Thyroid gland (tissue), 4 donors: ENCODE data around the gene UHRF1.

ENCODE experiments used
- CTCF ChIP-seq, 6 experiments: fragments of 200-600 bp in 3 of 6; fragments of 450-650 bp in 3 of 6; sonication (generic) in 3 of 6; IDR thresholded peaks; one replicate each; pipeline ENCODE4 v1.5.1; 2016 to 2019; ENCODE audit warnings: antibody characterized with exemption in 6 of 6, mild to moderate bottlenecking in 2 of 6, inconsistent platforms in 1 of 6, moderate library complexity in 1 of 6
- POLR2A ChIP-seq, 2 donors: fragments of 450-650 bp; IDR thresholded peaks; one replicate each; pipeline ENCODE4 v1.6.1; 2017; ENCODE audit warnings: antibody characterized with exemption in 2 of 2, mild to moderate bottlenecking in 2 of 2, moderate library complexity in 1 of 2

- TF ChIP-seq CTCF (IDR thresholded peaks at IDR 0.05) (no peak), POLR2A (IDR thresholded peaks at IDR 0.05) (no peak)
These were observed 92.8 kb downstream of the UHRF1 start for GRCh38 chr19:5002143-5002542.
